NCI-H187 treated with DMSO at 0.1 percent for 48 hours (cell line): ENCODE data around the gene DDB1.
"Not testable (repeated sequence)": the region's sequence is repeated elsewhere in the genome, so short reads cannot be mapped to it uniquely, and the experiment has no call there.

ENCODE experiments used
- DNase-seq: peaks from one replicate; lab custom pipeline; 2025; lab: John Stamatoyannopoulos, UW

Gene DDB1

GRCh38 chr11:61267437-61267841, 65.5 kb downstream of the DDB1 start:
- DNase-seq: no peak

GRCh38 chr11:61266602-61267001, 66.3 kb downstream of the DDB1 start:
- DNase-seq: no peak

- no peak for DNase-seq
Measured at GRCh38 chr11:61265357-61265756, 67.5 kb downstream of the DDB1 start.

- no peak for DNase-seq
Measured at GRCh38 chr11:61264795-61265194, 68.1 kb downstream of the DDB1 start.

GRCh38 chr11:61264371-61264770, 68.5 kb downstream of the DDB1 start:
- no peak for DNase-seq

GRCh38 chr11:61259363-61259762, 73.5 kb downstream of the DDB1 start:
- no peak for DNase-seq

- no peak for DNase-seq
Measured at GRCh38 chr11:61258546-61258945, 74.4 kb downstream of the DDB1 start.

- no peak for DNase-seq
Measured at GRCh38 chr11:61256710-61257482, 76.0 kb downstream of the DDB1 start.

- DNase-seq: peak; percentile 7
Measured at GRCh38 chr11:61254403-61255025, 78.4 kb downstream of the DDB1 start.

- not testable (repeated sequence) for DNase-seq
Measured at GRCh38 chr11:61252332-61252731, 80.6 kb downstream of the DDB1 start.

GRCh38 chr11:61250796-61251765, 81.8 kb downstream of the DDB1 start:
- DNase-seq: not testable (repeated sequence)
